ENCODE results near the gene PMEL. TPM values are rescaled to one million over a fixed set of nuclear protein-coding genes. Genes with fewer than 3 reads are reported as not detected.

The PMEL gene
- total RNA-seq, 2 donors from 2014 or later: 0.18 to 8.6 TPM

DNA sequence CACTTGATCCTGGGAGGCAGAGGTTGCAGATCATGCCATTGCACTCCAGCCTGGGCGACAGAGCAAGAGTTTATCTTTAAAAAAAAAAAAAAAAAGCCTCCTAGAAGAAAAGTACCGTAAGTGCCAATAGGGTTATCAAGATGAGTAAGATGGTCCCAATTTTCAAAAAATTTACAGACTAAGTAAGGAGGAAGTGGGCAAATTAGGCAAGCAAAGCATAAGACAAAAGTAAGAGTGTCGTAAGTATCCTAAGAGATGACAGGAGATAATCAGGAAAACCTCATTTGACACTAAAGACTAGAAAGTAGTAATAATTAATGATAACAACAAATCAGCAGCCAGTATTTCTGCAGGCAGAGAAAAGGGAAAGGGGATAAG is 50.4 kb downstream of the PMEL start:
- 86% methylated on average over 3 of the region's 3 CpGs for WGBS
- no peaks in the 10 kb centered on the region for H3K27me3 ChIP-seq (replicated peaks; ENCODE audit: insufficient read depth)
- no peaks in the 10 kb centered on the region for H3K9me3 ChIP-seq
- intact Hi-C loops (cut with DNase I): no loop called here
- TF ChIP-seq, protein P1, sequence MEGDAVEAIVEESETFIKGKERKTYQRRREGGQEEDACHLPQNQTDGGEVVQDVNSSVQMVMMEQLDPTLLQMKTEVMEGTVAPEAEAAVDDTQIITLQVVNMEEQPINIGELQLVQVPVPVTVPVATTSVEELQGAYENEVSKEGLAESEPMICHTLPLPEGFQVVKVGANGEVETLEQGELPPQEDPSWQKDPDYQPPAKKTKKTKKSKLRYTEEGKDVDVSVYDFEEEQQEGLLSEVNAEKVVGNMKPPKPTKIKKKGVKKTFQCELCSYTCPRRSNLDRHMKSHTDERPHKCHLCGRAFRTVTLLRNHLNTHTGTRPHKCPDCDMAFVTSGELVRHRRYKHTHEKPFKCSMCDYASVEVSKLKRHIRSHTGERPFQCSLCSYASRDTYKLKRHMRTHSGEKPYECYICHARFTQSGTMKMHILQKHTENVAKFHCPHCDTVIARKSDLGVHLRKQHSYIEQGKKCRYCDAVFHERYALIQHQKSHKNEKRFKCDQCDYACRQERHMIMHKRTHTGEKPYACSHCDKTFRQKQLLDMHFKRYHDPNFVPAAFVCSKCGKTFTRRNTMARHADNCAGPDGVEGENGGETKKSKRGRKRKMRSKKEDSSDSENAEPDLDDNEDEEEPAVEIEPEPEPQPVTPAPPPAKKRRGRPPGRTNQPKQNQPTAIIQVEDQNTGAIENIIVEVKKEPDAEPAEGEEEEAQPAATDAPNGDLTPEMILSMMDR (IDR thresholded peaks at IDR 0.05): no peak
- TF ChIP-seq POLR2AphosphoS5 (IDR thresholded peaks at IDR 0.05): no peak
- peak overlapping the region in 1 of 2 donors; percentile 49 for H3K27ac ChIP-seq
- DNase-seq (ENCODE audit: low spot score): no peak
- H3K36me3 ChIP-seq: no peaks in the 10 kb centered on the region
- H3K4me1 ChIP-seq (replicated peaks): no peaks in the 10 kb centered on the region
- no peak overlapping the region for H3K4me3 ChIP-seq

DNA sequence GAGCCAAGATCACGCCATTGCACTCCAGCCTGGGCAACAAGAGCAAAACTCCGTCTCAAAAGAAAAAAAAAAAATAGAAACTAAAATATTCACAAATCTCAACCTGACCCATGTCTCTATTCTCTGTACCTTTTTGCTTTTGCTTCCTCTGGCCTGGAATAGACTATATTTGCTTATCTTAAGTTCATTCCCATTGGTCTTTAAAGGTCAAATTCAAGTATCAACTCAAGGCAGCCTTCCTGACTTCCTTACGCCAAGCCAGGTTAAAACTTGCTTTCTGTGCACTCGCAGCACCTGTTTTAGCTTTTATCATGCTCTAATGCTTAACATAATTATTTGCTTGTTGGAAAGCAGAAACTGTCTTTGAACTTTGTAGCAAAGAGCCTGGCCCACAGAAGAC is 52.9 kb downstream of the PMEL start:
- Histone ChIP-seq H3K27ac (peak overlapping the region in 1 of 2 donors; percentile 86), H3K9me3 (no peaks in the 10 kb centered on the region), H3K4me3 (no peak overlapping the region), H3K27me3 (replicated peaks; ENCODE audit: insufficient read depth) (no peaks in the 10 kb centered on the region), H3K4me1 (replicated peaks) (peaks cover 6% of the 10 kb centered on the region), H3K36me3 (no peaks in the 10 kb centered on the region)
- WGBS: 79% methylated on average over 4 of the region's 4 CpGs
- no peak for DNase-seq (ENCODE audit: low spot score)
- intact Hi-C loops (cut with DNase I): no loop called here
- TF ChIP-seq, protein P1 (IDR thresholded peaks at IDR 0.05): no peak
- no peak for TF ChIP-seq POLR2AphosphoS5 (IDR thresholded peaks at IDR 0.05)
- no peak for TF ChIP-seq POLR2A (IDR thresholded peaks at IDR 0.05)

DNA sequence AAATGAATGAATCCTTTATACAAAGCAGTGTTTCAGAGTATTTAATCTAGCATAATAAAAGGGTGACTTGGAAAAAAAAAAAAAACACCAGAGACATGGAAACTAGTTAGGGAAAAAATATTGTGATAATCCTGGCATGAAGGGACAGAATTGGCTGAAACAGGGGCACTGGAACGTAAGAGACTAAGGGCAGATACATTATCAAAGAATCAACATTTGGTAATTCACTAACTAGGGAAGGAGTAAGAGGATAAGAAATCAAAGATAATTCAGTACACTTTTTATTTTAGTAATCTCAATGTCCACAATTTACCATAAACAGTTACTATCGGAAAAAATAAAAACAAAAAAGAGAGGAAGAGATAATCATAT is 56.3 kb downstream of the PMEL start:
- 34% methylated on average over 2 of the region's 2 CpGs for WGBS

DNA sequence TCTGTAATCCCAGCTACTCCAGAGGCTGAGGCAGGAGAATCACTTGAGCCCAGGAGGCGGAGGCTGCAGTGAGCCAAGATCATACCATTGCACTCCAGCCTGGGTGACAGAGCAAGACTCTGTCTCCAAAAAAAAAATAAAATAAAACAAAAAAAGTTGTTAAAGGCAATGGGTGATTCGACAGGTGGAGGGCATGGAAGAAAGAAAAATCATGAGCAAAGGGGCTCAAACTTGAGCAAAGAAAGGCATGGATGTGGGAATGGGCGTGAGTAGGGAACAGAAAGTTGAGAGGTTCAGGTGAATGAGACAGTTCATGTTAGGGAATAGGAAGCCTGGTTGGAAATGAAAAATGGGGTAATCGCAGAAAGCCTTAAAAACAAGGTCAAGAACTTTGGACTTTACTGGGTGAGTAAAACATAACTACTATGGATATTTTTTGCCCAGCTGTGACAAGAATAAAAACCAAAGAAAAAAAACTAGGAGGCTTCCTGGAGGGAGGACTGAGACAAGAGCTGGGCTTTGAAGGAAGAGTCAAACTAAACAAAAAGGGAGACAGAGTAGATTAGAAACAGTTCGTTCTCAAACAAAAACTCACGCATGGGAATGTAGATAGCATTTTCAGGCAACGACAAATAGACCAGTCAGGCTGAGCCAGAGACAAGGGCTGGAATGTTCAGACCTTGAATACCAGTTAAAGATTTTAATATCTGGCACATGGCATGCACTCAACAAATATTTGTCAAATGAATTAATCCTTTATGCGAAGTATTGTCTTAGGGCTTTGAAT is 56.9 kb downstream of the PMEL start:
- Histone ChIP-seq H3K4me1 (replicated peaks) (peaks cover 6% of the 10 kb centered on the region), H3K36me3 (no peaks in the 10 kb centered on the region), H3K4me3 (no peak overlapping the region), H3K27ac (peak overlapping the region; percentile 79 to 86), H3K27me3 (replicated peaks; ENCODE audit: insufficient read depth) (no peaks in the 10 kb centered on the region), H3K9me3 (no peaks in the 10 kb centered on the region)
- DNase-seq (ENCODE audit: low spot score): peak; percentile 59
- 43% methylated on average over 8 of the region's 8 CpGs for WGBS
- intact Hi-C loops (cut with DNase I): no loop called here
- TF ChIP-seq, protein P1 (IDR thresholded peaks at IDR 0.05): no peak
- TF ChIP-seq POLR2AphosphoS5 (IDR thresholded peaks at IDR 0.05) (peak; percentile 87), POLR2A (IDR thresholded peaks at IDR 0.05) (no peak)

More for the DNA sequence above, 56.3 kb downstream of the PMEL start:
- Histone ChIP-seq H3K4me3 (no peak overlapping the region), H3K4me1 (replicated peaks) (peaks cover 6% of the 10 kb centered on the region), H3K36me3 (no peaks in the 10 kb centered on the region), H3K27me3 (replicated peaks; ENCODE audit: insufficient read depth) (no peaks in the 10 kb centered on the region), H3K27ac (peak overlapping the region; percentile 79 to 86), H3K9me3 (no peaks in the 10 kb centered on the region)
- DNase-seq (ENCODE audit: low spot score): no peak
- intact Hi-C loops (cut with DNase I): no loop called here
- TF ChIP-seq POLR2AphosphoS5 (IDR thresholded peaks at IDR 0.05): no peak
- no peak for TF ChIP-seq POLR2A (IDR thresholded peaks at IDR 0.05)
- TF ChIP-seq, protein P1 (IDR thresholded peaks at IDR 0.05): no peak

DNA sequence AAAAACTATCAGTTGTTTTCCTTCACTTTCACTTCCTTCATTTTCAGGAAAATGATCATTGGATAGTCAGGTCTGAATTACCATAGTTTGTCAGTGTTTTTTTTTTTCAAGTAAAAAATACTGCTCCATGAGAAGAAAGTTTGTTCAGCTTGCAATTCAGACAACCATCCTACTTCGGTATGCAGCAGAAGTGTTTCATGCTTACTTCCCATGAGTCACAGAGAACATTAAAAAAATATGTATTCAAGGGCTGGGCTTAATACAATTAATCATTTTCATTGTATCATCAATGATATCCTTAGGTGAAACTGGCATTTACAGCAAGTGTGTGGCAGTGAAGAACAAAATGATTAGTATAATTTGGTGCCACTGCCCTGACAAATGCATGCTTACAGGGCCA is 59.8 kb downstream of the PMEL start:
- Histone ChIP-seq H3K9me3 (no peaks in the 10 kb centered on the region), H3K27ac (no peak overlapping the region), H3K4me1 (replicated peaks) (peaks cover 6% of the 10 kb centered on the region), H3K36me3 (no peaks in the 10 kb centered on the region), H3K27me3 (replicated peaks; ENCODE audit: insufficient read depth) (no peaks in the 10 kb centered on the region), H3K4me3 (no peak overlapping the region)
- intact Hi-C loops (cut with DNase I): no loop called here
- 76% methylated on average over 1 of the region's 1 CpG for WGBS
- DNase-seq (ENCODE audit: low spot score): no peak
- TF ChIP-seq POLR2A (IDR thresholded peaks at IDR 0.05) (no peak), POLR2AphosphoS5 (IDR thresholded peaks at IDR 0.05) (no peak)
- TF ChIP-seq, protein P1 (IDR thresholded peaks at IDR 0.05): no peak
